Esophagus squamous epithelium (tissue), 4 donors: ENCODE data around the gene ARHGEF37.

Experiments
- POLR2A ChIP-seq, 4 donors: fragments of 450-650 bp; IDR thresholded peaks; one replicate each; pipeline ENCODE4 v1.6.1; 2017; ENCODE audit warnings: antibody characterized with exemption in 4 of 4, mild to moderate bottlenecking in 4 of 4, moderate library complexity in 3 of 4
- TF ChIP-seq, protein P1 (sequence below), 6 experiments: fragments of 450-650 bp in 4 of 6; fragments of 200-600 bp in 2 of 6; sonication (generic) in 2 of 6; IDR thresholded peaks; one replicate each; pipeline ENCODE4 v1.5.1; 2016 to 2019; ENCODE audit warnings: antibody characterized with exemption in 6 of 6, mild to moderate bottlenecking in 4 of 6, moderate library complexity in 4 of 6

DNA sequence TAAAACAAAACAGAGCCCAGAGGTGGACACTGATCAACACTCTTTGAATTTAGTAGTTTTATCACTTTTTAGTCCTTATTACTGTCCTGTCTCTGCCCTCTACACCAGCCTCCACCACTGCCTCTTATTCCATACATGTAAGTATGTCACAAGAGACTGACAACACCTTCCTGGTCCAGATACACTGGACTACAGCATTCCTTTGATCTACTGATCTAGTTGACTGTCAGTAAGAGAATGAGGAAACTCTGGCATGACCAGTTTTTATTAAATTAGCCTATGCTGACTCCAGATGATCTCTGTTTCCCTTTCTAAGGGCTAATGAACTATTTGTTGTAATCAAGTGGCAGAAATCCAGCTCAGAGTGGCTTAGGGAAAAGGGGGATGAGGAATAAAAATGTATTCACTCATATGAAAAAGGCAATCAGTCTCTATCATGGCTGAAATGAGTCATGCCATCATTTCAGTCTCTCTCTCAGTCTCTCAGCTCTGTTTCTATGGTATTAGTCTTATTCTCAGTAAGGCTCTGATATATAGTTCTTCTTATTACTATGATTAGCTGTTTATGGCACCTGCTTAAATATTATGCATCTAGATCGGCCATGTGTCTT, 5.5 kb downstream of the ARHGEF37 start:
- TF ChIP-seq, protein P1, sequence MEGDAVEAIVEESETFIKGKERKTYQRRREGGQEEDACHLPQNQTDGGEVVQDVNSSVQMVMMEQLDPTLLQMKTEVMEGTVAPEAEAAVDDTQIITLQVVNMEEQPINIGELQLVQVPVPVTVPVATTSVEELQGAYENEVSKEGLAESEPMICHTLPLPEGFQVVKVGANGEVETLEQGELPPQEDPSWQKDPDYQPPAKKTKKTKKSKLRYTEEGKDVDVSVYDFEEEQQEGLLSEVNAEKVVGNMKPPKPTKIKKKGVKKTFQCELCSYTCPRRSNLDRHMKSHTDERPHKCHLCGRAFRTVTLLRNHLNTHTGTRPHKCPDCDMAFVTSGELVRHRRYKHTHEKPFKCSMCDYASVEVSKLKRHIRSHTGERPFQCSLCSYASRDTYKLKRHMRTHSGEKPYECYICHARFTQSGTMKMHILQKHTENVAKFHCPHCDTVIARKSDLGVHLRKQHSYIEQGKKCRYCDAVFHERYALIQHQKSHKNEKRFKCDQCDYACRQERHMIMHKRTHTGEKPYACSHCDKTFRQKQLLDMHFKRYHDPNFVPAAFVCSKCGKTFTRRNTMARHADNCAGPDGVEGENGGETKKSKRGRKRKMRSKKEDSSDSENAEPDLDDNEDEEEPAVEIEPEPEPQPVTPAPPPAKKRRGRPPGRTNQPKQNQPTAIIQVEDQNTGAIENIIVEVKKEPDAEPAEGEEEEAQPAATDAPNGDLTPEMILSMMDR (IDR thresholded peaks at IDR 0.05): no peak
- TF ChIP-seq POLR2A (IDR thresholded peaks at IDR 0.05): no peak
